Measurements from ENCODE around the gene SVBP. TPM values are rescaled to one million over a fixed set of nuclear protein-coding genes. Genes with fewer than 3 reads are reported as not detected.

The SVBP gene
- total and polyA plus RNA-seq, 5 donors from 2014 or later, result 24.4 to 126 (median 82.9) TPM

DNA sequence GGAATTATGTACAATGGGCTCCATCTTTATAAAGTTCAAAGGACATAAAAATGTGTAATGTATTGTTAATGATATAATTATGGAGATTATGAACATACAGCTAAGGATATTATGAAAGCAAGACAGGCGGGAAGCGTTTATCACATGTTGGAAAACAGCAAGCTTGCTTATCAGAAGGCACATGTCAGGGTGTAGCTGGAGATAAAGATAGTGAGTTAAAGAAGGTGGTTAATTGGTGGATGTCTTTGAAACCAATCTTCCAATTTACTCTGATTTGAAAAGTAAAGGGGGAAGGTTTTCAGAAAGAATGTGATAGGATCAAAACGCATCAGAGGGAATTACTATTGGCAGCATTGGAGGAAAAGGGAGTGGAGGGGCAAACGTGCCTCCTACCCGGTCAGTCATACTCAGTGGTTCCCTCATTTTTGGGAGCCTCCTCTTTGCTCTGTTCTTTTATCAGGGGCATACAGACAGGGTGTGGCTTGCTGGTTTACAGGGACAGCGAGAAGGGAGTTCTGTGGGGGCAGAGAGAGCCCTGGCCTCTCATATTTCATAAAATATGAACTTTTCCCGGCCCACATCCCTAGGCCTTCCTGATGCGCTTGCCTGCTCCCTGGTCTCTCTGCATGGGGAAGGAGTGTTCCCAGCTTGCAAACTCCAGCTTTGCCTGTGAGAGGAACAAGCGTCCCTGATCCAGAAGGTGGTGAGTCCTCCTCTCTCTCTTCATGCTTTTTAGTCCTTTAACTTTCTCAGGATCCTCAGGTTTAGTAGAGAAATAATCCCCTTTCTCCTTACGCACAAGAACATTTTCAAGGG is 8.0 kb upstream of the SVBP start:
- H3K36me3 ChIP-seq (ENCODE audit: control insufficient read depth, insufficient read depth, low read length), result no peaks in the 10 kb centered on the region
- Mint-ChIP-seq H3K4me3 (no peak overlapping the region), H3K36me3 (peaks cover 6% of the 10 kb centered on the region), H3K9me3 (no peaks in the 10 kb centered on the region), H3K27ac (no peak overlapping the region), H3K4me1 (peaks cover 4 to 7% (median 5%) of the 10 kb centered on the region in 4 donors), H3K27me3 (no peaks in the 10 kb centered on the region)
- no peaks in the 10 kb centered on the region for H3K27me3 ChIP-seq (ENCODE audit: control insufficient read depth, insufficient read depth, low read length)
- no peak overlapping the region for H3K27ac ChIP-seq (ENCODE audit: insufficient read depth, low read length, poor library complexity, severe bottlenecking)
- no peak overlapping the region for H3K4me3 ChIP-seq (ENCODE audit: low read depth, low read length)
- DNase-seq (no peak), ATAC-seq (ENCODE audit: low read depth in 2 of 2) (no peak)
- H3K9me3 ChIP-seq (ENCODE audit: control insufficient read depth in 2 of 2, low read length in 2 of 2), result no peaks in the 10 kb centered on the region
- H3K4me1 ChIP-seq (ENCODE audit: control insufficient read depth, insufficient read depth, low read length, poor library complexity, severe bottlenecking), result no peaks in the 10 kb centered on the region

DNA sequence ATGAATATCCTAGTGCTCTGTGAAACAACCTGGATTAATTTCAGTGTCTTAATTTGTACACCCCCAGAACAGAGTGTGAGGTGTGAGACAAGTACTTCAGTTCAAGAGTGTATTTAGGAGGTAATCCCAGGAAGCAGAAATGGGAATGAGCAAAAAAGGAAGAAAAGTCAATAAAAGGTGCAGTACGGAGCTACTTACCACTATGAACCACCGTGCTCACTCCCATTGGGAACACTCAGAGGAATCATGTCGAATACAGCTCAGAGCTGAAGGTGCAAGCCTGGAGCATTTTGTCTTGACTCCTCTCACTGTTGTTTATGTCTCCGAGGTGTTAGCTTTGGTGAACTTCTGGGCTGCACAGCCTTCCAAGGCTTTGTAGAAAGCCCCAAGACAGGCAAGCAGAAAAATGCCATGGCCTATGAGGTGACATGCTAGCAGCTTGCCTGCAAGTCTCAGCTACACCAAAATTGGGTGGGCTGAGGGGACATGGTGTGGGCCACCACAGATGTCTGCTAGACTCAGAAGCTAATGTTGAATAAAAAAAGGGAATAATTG is 7.4 kb upstream of the SVBP start:
- Histone ChIP-seq H3K27ac (ENCODE audit: insufficient read depth, low read length, poor library complexity, severe bottlenecking) (no peak overlapping the region), H3K4me1 (ENCODE audit: control insufficient read depth, insufficient read depth, low read length, poor library complexity, severe bottlenecking) (no peaks in the 10 kb centered on the region), H3K36me3 (ENCODE audit: control insufficient read depth, insufficient read depth, low read length) (no peaks in the 10 kb centered on the region), H3K27me3 (ENCODE audit: control insufficient read depth, insufficient read depth, low read length) (no peaks in the 10 kb centered on the region), H3K9me3 (ENCODE audit: control insufficient read depth in 2 of 2, low read length in 2 of 2) (no peaks in the 10 kb centered on the region), H3K4me3 (ENCODE audit: low read depth, low read length) (no peak overlapping the region)
- Mint-ChIP-seq H3K27me3 (no peaks in the 10 kb centered on the region), H3K4me3 (no peak overlapping the region), H3K9me3 (no peaks in the 10 kb centered on the region), H3K4me1 (peaks cover 4 to 13% (median 6%) of the 10 kb centered on the region in 4 donors), H3K27ac (peak overlapping the region in 1 of 3 donors; percentile 38), H3K36me3 (peaks cover 9% of the 10 kb centered on the region)
- DNase-seq, result no peak
- ATAC-seq (ENCODE audit: low read depth in 2 of 2), result no peak

- H3K36me3 ChIP-seq (ENCODE audit: control insufficient read depth, insufficient read depth, low read length), result no peaks in the 10 kb centered on the region
- H3K9me3 Mint-ChIP-seq, result peaks cover 0 to 2% (median 0%) of the 10 kb centered on the region in 7 donors
- H3K4me3 ChIP-seq (ENCODE audit: low read depth, low read length), result no peak overlapping the region
- no peaks in the 10 kb centered on the region for H3K27me3 Mint-ChIP-seq
- no peak overlapping the region for H3K27ac Mint-ChIP-seq
- H3K27ac ChIP-seq (ENCODE audit: insufficient read depth, low read length, poor library complexity, severe bottlenecking), result no peak overlapping the region
- peaks cover 9% of the 10 kb centered on the region for H3K36me3 Mint-ChIP-seq
- peak overlapping the region in 1 of 4 donors; percentile 81 for H3K4me3 Mint-ChIP-seq
- ATAC-seq (ENCODE audit: low read depth in 2 of 2), result no peak
- peaks cover 1% of the 10 kb centered on the region for H3K4me1 ChIP-seq (ENCODE audit: control insufficient read depth, insufficient read depth, low read length, poor library complexity, severe bottlenecking)
- no peak for DNase-seq
- H3K27me3 ChIP-seq (ENCODE audit: control insufficient read depth, insufficient read depth, low read length), result no peaks in the 10 kb centered on the region
- H3K9me3 ChIP-seq (ENCODE audit: control insufficient read depth in 2 of 2, low read length in 2 of 2), result no peaks in the 10 kb centered on the region
- H3K4me1 Mint-ChIP-seq, result peaks cover 9 to 17% (median 13%) of the 10 kb centered on the region in 4 donors
Observed at GRCh38 chr1:42822800-42823392, 5.7 kb upstream of the SVBP start.

GRCh38 chr1:42821690-42822089 is 4.5 kb upstream of the SVBP start:
- no peak overlapping the region for H3K4me3 Mint-ChIP-seq
- DNase-seq, result no peak
- Histone ChIP-seq H3K27ac (ENCODE audit: insufficient read depth, low read length, poor library complexity, severe bottlenecking) (no peak overlapping the region), H3K4me3 (ENCODE audit: low read depth, low read length) (no peak overlapping the region), H3K36me3 (ENCODE audit: control insufficient read depth, insufficient read depth, low read length) (no peaks in the 10 kb centered on the region), H3K9me3 (ENCODE audit: control insufficient read depth in 2 of 2, low read length in 2 of 2) (no peaks in the 10 kb centered on the region), H3K27me3 (ENCODE audit: control insufficient read depth, insufficient read depth, low read length) (no peaks in the 10 kb centered on the region), H3K4me1 (ENCODE audit: control insufficient read depth, insufficient read depth, low read length, poor library complexity, severe bottlenecking) (peaks cover 7% of the 10 kb centered on the region)
- H3K36me3 Mint-ChIP-seq, result peaks cover 9% of the 10 kb centered on the region
- peaks cover 0 to 2% (median 0%) of the 10 kb centered on the region in 7 donors for H3K9me3 Mint-ChIP-seq
- H3K27ac Mint-ChIP-seq, result no peak overlapping the region
- ATAC-seq (ENCODE audit: low read depth in 2 of 2), result no peak
- no peaks in the 10 kb centered on the region for H3K27me3 Mint-ChIP-seq
- H3K4me1 Mint-ChIP-seq, result peaks cover 9 to 22% (median 17%) of the 10 kb centered on the region in 4 donors

GRCh38 chr1:42820813-42821212 is 3.6 kb upstream of the SVBP start:
- Mint-ChIP-seq H3K27me3 (no peaks in the 10 kb centered on the region), H3K27ac (peak overlapping the region in 1 of 3 donors; percentile 9), H3K9me3 (peaks cover 0 to 2% (median 0%) of the 10 kb centered on the region in 7 donors), H3K4me1 (peaks cover 16 to 30% (median 24%) of the 10 kb centered on the region in 4 donors), H3K4me3 (peak overlapping the region in 1 of 4 donors; percentile 44), H3K36me3 (peaks cover 13% of the 10 kb centered on the region)
- no peaks in the 10 kb centered on the region for H3K27me3 ChIP-seq (ENCODE audit: control insufficient read depth, insufficient read depth, low read length)
- ATAC-seq (ENCODE audit: low read depth in 2 of 2) (no peak), DNase-seq (no peak)
- no peak overlapping the region for H3K27ac ChIP-seq (ENCODE audit: insufficient read depth, low read length, poor library complexity, severe bottlenecking)
- H3K36me3 ChIP-seq (ENCODE audit: control insufficient read depth, insufficient read depth, low read length), result no peaks in the 10 kb centered on the region
- H3K4me1 ChIP-seq (ENCODE audit: control insufficient read depth, insufficient read depth, low read length, poor library complexity, severe bottlenecking), result peaks cover 16% of the 10 kb centered on the region
- no peak overlapping the region for H3K4me3 ChIP-seq (ENCODE audit: low read depth, low read length)
- no peaks in the 10 kb centered on the region for H3K9me3 ChIP-seq (ENCODE audit: control insufficient read depth in 2 of 2, low read length in 2 of 2)

GRCh38 chr1:42817976-42818375 is 779 bp upstream of the SVBP start:
- Histone ChIP-seq H3K27ac (ENCODE audit: insufficient read depth, low read length, poor library complexity, severe bottlenecking) (no peak overlapping the region), H3K36me3 (ENCODE audit: control insufficient read depth, insufficient read depth, low read length) (no peaks in the 10 kb centered on the region), H3K27me3 (ENCODE audit: control insufficient read depth, insufficient read depth, low read length) (no peaks in the 10 kb centered on the region), H3K4me1 (ENCODE audit: control insufficient read depth, insufficient read depth, low read length, poor library complexity, severe bottlenecking) (peaks cover 19% of the 10 kb centered on the region), H3K4me3 (ENCODE audit: low read depth, low read length) (peak overlapping the region; percentile 93), H3K9me3 (ENCODE audit: control insufficient read depth in 2 of 2, low read length in 2 of 2) (no peaks in the 10 kb centered on the region)
- Mint-ChIP-seq H3K27ac (peak overlapping the region in 1 of 3 donors; percentile 44), H3K9me3 (peaks cover 0 to 2% (median 0%) of the 10 kb centered on the region in 7 donors), H3K4me3 (peak overlapping the region; percentile 81 to 92 (median 83)), H3K36me3 (peaks cover 12% of the 10 kb centered on the region), H3K27me3 (no peaks in the 10 kb centered on the region), H3K4me1 (peaks cover 16 to 34% (median 29%) of the 10 kb centered on the region in 4 donors)
- no peak for ATAC-seq (ENCODE audit: low read depth in 2 of 2)
- no peak for DNase-seq

DNA sequence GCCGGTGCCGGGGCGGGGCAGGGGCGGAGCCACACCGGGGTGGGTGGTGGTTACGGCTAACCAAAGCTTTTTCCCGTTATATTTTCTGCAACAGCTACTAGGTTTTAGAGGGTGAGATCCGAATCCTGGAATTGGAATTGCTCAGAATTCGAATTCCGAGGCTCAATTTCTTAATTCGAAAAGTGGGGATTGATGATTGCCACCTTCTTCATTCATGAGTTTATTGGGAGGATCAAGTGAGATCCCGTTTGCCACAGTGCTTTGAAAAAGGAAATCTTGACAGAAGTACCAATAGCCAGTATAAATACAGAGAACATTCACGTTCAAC is 207 bp upstream of the SVBP start:
- H3K27ac Mint-ChIP-seq, result peak overlapping the region in 1 of 3 donors; percentile 44
- Histone ChIP-seq H3K27me3 (ENCODE audit: control insufficient read depth, insufficient read depth, low read length) (no peaks in the 10 kb centered on the region), H3K4me3 (ENCODE audit: low read depth, low read length) (peak overlapping the region; percentile 93), H3K36me3 (ENCODE audit: control insufficient read depth, insufficient read depth, low read length) (no peaks in the 10 kb centered on the region), H3K9me3 (ENCODE audit: control insufficient read depth in 2 of 2, low read length in 2 of 2) (no peaks in the 10 kb centered on the region), H3K27ac (ENCODE audit: insufficient read depth, low read length, poor library complexity, severe bottlenecking) (peak overlapping the region; percentile 86), H3K4me1 (ENCODE audit: control insufficient read depth, insufficient read depth, low read length, poor library complexity, severe bottlenecking) (peaks cover 19% of the 10 kb centered on the region)
- peak overlapping the region; percentile 81 to 92 (median 83) for H3K4me3 Mint-ChIP-seq
- H3K36me3 Mint-ChIP-seq, result peaks cover 7% of the 10 kb centered on the region
- ATAC-seq (ENCODE audit: low read depth in 2 of 2) (no peak), DNase-seq (no peak)
- H3K27me3 Mint-ChIP-seq, result no peaks in the 10 kb centered on the region
- peaks cover 16 to 34% (median 27%) of the 10 kb centered on the region in 4 donors for H3K4me1 Mint-ChIP-seq
- H3K9me3 Mint-ChIP-seq, result peaks cover 0 to 2% (median 0%) of the 10 kb centered on the region in 7 donors
